NOMO-1 (cell line): ENCODE measurements around the gene ITGA2.

Experiments used
- DNase-seq, 2 experiments: peaks; one replicate each; lab custom pipeline; 2025; ENCODE audit not compliant: unreplicated experiment in 2 of 2; lab: John Stamatoyannopoulos, UW

ITGA2 gene

DNA sequence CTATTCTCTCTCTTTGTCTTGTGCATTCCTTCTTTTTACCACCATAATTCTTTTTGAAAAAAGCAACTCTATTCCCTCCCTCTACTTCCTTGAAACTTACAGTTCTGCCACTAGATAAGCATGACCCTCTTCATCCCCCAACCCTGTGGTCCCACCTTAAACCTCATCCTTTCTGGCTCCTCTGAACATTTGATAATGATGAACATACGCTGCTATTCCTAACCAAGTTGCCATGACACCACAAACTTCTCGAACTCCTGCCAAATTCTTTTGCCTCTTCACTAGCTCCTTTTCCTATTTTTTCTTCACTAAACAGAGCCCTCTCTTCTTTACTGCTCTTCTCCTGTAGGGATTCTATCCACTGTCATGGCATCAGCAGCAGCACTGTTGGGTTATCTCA lies 63.3 kb downstream of the ITGA2 start:
- DNase-seq: no peak

DNA sequence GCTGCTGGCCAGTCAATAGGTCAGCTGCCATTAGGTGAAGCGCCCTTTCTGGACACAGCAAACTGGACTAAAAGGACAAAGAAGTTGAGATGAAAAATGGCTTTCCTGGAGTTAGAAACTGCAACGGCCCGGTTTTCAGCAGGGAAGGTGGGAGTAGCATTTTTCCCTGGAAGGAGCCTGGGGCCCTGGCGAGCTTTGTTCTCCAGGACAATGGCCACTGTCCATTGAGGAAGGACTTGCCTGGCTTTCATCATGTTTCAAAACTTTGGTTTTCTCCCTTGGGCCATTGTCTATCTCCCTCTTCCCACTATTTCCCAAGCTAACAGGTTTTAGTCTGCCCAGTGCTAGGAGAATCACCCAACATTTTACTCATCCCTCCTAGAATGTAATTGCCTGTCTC lies 64.2 kb downstream of the ITGA2 start:
- DNase-seq: no peak

DNA sequence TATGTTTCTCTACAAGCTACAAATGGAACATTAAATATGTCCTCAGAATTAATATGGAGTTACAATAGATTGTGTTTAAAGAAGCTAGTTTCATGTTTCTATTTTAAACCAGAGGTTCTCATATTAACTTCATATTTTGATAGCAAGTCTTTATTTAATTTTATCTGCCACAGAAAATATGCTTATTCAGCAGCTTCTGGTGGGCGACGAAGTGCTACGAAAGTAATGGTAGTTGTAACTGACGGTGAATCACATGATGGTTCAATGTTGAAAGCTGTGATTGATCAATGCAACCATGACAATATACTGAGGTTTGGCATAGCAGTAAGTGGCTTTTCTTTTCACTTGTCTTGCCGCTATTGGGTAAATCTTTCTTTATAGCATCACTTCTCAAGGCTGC lies 66.2 kb downstream of the ITGA2 start:
- DNase-seq: no peak

DNA sequence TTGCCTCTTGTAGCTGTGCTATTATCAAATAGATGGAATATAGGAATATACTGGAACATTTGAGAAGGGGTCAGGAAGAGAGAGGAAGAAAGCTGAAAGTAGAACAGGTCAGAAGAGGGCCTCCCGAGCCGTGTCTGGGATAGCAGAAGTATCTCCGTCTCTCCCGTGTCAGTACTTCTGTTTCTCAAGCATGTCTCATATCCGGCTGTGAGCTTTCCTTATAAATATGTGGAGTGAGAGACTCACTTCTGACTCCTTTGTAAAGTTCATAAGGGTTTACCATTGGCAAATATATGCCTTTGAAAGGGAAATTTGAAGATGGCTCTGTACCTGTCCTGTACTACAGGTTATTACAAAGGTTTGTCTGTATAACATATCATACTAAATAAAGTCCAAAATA lies 70.1 kb downstream of the ITGA2 start:
- peak in 1 of 2 experiments; percentile 35 for DNase-seq

DNA sequence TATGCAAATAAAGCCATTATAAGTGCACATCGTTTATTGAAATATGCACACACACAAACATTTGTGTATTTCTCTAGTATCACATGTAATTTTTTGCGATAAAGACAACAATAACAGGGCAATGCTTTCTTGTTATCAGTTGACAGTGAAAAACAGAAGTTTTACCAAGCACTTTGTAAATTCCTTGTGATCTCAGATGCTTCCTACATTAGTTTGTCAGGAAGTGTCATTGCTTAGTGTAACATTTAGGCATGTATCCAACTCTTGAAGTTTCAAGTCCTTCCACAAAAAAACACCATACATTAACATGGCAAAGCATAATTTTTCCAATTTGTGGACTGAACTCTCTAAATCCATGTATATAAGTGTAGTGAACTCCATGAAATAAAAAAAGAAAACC lies 74.0 kb downstream of the ITGA2 start:
- no peak for DNase-seq

DNA sequence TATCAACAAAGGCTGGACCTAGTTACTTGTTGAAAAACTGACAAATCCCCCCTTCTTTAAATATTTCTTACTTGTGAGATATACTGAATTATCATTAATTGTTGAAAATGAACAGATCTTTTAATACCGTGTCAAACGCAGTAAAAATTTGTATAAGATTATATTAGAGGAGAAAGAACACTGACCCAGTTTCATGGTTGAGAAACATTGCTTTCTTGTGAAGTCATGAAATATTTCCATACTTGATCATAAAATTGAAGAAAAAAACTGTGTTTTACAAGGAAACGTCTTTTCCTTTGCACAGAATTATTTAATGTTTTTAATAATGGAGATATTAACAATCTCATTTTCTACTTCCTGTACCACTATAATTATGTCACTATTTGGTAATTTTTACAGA lies 74.6 kb downstream of the ITGA2 start:
- DNase-seq: no peak

DNA sequence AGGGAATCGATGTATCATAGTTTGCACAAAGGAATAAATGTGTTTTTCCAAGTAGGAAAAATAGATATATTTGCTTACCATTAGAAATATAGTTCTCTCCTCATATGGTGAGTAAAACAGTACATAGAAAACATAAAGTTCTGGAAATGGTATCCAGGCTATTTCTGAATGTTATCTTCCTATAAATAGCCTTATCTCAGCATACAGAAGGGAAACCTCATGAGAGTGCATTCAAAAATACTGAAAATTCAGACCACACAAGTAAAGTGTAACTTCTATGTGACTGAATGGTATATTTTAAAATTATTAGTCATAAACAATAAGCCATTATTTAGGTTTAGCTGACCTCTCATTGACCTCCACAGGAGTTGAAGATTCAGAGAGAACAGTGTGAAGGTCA lies 76.9 kb downstream of the ITGA2 start:
- no peak for DNase-seq

DNA sequence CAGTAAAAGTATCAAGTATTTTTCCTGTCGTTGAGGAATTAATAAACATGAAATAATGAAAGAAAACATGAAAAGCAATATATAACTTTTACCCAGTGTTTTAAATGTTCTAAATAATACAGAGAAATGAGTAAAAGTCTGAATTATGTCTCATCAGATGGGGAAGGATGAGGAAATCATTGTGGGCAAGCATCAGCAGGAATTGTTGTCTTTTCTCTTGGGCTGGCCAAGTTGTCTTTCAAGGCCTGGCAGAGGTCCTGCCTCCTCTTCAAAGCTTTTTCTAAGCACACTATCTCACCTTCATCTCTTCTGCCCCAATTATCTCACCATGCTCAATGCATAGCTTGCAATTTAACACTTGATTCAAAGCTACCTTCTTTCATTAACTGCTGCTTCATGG lies 78.5 kb downstream of the ITGA2 start:
- no peak for DNase-seq

DNA sequence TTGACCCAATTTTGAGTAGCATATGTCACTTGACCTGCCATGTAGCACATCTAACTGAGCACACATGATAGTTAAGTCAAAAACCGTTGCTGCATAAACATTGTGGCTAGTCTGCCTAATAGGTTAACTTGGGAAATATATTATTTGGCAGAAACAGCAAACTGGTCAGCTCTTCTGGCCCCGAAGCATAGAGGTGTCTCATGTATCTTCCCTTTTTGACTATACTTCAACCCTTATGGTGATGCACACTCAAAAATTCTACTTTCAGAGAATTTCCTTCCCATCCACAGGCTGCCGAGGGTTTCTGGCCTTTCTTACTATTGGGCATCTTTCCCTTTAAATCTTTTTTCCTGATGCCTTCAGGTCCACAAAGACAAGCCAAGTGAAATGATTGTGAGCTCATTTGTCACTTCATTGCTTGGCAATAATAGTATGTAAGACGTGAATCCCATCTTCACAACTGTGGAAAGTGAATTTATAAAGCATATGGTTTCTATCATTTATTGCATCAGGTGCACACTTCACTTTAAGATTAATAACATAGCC lies 79.2 kb downstream of the ITGA2 start:
- DNase-seq: no peak

DNA sequence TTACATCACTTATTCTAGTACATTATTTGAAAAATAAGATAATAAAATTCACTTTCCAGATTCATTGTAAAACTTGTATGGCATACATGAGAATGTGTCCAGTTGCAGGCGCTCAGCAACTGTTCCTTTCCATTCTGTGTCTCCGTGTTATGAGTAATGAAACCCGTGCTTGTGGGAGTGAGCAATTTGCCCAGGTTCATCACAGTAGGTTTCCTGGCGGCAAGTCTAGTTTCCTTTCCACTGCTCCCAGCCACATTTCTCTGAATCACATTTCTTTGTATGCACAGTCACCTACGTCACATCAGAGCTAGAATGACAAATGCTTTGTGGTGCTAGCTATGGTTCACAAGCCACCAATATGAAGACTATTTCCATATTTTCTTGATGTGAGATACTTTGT lies 80.5 kb downstream of the ITGA2 start:
- DNase-seq: no peak

DNA sequence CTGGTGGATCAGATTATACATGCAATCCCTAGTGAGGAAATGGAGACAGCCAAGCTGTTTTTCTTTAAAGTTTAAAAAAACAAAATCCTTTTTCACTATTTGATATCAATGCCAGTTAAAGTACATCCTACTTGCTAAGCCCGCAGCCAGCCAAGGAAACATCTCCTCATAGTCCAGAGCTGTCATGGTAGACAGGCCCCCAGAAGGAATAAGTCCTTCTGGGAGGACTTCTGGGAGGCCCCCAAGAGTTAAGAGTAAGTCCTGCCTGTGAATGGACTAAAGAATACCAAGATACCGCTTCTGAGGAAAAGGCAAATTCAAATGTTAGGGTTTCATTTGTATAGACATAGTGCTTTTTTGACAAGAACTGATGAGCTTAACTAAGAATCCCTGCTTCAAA lies 82.1 kb downstream of the ITGA2 start:
- no peak for DNase-seq

DNA sequence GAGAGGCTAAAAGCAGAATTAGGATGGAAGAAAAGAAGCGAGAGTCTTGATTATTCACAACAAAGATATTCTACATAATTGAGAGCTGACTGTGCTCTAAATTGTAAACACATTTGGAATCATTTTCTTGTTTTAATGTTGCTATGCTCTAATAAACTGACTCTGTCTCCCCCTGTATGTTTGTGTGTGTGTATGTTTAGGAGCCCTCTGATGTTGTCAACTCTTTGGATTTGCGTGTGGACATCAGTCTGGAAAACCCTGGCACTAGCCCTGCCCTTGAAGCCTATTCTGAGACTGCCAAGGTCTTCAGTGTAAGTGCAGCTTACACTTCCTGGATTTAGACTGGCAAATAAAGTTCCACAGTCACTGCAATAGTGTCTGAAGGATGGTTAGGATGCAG lies 82.6 kb downstream of the ITGA2 start:
- no peak for DNase-seq

DNA sequence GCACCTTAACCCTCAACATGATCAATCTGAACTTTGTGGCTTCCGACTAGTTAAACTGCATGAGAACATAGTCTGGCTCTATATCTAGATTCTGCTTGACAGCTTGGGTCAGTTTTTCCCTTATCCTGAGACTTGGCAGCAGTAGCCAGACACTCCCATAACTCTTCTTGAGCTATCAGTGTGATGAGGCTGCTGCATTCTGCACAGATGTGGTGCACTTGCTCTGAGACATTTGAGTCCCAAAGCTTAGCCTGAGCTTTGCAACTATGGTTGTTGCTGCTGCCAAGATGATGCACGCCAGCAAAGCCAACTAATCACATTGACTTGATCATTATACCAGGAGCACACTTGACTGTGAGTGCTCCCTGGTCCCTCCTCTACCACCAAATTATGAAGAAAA lies 84.2 kb downstream of the ITGA2 start:
- DNase-seq: no peak

DNA sequence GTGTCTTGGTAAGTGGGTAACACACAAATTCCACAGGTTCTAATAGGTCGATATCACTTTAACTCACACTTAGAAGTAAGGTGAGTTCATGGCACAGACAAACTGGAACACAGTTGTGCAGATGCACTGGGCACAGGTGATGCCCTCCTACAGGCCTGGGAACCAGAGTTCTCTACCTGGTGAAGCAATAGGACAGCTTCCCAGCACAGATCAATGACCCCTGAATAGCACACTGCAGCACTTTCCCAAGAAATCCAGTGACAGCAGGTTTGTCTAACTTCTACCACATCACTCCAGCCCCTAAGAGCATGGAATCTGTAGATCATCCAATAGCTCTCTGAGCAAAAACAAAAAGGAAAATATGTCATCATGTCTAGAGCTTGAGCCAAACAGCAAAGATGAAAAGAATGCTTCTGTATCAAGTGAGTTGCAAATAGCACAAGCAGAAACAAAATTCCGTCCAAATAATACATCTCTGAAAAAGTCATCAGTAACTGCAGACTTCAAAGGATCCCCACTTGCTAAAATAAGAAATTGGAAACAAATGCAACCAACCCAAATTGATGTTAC lies 86.9 kb downstream of the ITGA2 start:
- DNase-seq: no peak

DNA sequence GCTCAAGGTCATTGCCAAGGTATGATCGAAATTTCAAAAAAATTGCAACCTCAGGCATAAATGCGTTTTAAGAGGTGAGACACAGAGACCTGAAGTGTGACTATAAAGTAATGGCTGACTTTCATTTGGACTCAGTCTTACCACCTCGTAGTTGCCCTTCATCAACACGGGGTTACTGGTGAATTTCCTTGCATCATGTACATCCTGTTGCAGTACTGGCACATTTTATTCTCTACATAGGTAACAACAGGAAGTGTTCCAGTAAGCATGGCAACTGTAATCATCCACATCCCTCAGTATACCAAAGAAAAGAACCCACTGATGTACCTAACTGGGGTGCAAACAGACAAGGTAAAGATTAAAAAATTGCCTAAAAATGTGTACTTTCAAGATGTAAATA lies 91.1 kb downstream of the ITGA2 start:
- no peak for DNase-seq

DNA sequence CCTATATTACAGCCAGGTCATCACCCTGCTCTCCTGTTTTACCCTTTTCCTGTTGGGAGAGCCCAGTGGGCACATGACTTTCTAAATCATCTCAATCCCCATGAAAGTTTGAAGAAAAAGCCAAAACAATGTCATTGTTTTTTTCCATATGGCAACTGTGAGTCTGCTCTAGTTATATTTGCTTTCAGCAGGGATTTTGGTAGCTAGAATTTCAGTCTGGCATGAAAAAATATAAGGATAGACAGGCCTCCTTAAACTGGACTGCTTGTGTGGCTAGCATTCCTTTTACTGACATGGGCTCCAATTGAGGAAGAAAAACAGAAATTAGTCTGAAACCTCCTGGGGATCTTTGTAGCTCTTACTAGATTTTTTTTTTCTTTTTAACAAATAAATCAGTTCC lies 94.8 kb downstream of the ITGA2 start:
- DNase-seq: no peak

DNA sequence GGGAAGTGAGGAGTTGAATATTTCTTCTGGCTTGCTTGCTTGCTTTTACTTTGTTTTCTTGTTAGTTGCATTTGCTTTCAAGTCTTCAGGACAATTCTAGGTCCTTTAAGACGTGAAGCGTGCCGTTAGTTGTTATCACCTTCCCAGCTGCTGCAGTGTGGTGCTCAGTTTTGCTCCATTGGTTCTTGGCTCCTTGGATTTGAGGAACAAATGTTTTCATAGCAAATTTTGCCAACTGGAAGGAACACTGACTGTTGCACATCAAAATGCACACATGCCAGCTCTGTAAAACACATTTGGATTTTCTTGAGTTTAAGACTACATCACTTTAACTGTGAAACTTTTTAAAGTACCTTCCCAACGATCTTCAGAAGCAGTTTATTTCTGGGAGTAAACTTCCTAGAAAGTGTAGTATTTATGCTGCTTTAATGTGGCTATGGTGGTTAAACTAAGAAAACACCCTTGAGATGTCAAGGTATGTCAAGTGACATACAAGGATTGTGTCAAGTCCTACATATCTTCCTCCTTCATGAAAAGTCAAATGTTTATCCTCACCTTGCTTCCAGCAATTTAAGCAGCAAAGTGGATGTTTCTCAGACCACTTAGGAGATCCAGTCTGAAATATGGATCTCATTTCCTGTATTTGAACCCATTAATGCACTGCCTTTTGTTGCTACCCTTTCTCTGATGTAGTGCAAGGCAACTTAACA lies 95.5 kb downstream of the ITGA2 start:
- no peak for DNase-seq

DNA sequence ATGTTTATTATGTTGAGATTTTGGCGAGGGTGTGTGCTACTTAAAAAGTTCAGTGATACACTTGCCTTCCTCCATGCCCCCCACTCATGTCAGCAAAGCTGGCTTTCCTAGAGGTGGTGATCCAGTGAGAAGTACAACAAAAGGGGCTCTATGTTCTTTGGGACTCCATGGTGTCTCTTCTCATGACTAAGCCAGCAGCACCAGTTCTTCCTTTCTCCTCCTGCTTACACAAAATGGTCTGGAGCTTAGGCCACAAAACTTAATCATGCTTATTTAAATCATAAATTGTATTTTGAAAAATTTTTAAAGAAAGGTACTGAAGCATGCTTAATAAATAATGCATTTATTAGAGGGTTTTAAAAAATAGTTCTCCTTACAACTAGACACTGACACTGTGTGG lies 98.0 kb downstream of the ITGA2 start:
- no peak for DNase-seq

DNA sequence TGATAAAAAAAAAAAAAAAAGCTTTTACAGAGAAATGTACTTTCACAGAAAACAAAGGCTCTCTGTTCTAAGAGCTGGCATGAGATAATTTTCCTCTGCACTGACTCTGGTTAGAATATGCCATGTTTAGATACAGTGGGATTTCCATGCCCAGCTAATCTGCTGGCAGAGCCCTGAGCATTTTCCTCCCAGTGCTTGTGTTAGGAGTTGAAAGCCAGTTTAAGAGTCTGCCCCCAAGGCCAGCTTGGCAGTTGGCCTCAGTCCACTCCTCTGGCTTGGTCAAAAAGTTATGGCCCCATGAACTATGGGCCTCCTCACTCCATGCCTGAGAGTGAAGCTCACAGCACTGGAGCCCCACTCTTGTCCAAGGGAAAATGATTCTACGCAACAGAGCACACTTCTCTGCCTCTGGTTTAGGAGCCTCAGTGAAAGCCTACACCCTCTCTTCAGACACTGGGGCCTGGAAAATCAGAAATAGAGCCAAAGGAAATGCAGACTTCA lies 98.5 kb downstream of the ITGA2 start:
- DNase-seq: no peak

DNA sequence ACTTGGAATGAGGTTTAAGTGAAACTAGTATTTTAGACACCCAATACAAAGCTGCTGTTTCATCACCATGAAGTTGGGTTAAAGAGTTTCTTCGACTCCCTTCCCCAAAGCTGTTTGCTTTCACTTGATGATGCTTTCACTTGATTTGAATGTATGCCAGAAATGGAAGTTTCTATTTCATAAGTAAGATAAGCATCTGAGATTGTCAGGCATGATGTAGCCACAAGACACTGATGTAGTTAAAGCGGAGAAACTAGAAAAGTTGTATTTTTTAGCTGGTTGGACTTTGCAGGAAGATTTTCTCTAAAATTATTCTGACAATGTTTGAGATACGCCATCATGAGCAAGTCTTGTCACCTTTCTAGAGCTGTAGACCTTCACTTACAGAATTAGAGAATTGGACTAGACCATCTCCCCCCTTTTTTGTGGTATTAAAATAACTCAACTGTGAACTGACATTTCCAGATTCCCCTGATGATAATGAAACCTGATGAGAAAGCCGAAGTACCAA lies 100.4 kb downstream of the ITGA2 start:
- no peak for DNase-seq

DNA sequence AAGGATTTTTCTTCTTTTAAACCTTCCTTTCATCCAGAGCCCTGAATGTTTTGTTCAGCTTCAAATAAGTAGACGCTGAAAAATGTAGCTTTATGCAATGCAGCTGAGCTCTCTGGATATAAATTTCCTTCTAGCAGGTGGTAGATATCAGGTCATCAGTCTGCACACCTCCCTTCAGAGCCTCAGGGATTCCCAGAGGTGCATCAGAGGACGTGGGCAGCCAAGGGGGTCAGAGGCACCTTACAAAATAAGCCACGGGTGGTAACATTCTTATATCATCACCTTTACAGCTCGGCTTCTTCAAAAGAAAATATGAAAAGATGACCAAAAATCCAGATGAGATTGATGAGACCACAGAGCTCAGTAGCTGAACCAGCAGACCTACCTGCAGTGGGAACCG lies 101.1 kb downstream of the ITGA2 start:
- no peak for DNase-seq

DNA sequence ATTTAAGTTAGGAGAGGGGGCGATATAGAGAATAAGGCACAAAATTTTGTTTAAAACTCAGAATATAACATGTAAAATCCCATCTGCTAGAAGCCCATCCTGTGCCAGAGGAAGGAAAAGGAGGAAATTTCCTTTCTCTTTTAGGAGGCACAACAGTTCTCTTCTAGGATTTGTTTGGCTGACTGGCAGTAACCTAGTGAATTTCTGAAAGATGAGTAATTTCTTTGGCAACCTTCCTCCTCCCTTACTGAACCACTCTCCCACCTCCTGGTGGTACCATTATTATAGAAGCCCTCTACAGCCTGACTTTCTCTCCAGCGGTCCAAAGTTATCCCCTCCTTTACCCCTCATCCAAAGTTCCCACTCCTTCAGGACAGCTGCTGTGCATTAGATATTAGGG lies 102.1 kb downstream of the ITGA2 start:
- no peak for DNase-seq
